ENCODE data around the gene CPT2.

CPT2 gene

DNA sequence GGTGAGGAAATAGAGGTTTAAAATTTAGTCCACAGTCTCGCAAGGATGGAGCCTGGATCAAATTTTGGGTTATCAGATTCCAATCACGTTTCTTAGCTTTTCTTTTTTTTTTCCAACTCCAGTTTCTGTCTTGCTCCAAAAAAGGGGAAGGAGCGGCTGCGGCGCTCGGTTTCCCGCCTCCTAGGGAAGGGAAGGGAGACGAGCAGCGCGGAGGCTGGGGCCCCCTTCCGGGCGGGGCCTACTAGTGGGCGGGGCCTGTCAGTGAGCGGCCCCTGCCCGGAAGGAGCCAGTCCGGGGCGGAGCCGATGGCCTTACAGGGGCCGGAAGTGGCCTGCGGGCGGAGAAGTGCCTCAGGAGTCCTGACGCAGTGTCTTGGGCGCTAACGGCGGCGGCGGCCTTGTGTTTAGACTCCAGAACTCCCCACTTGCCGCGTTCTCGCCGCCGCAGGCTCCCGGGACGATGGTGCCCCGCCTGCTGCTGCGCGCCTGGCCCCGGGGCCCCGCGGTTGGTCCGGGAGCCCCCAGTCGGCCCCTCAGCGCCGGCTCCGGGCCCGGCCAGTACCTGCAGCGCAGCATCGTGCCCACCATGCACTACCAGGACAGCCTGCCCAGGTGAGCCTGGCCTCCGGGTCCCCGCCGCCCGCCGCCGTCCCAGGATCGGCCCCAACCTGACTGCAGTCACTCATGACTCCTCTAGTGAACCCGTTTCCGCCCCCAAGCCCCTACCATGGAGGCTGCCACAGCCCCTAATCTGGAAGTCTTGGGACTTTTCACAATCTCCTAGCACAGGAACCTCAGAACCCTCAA lies at the start of gene CPT2:
TSS of gene CPT2 (plus strand) at position 340 of the 806 bp plus-strand sequence. CDS start at position 460, 120 bp downstream.
- no peak for DNase-seq (ENCODE audit: low read depth, low spot score)
- peak within 1 kb of the TSS; percentile 80 for H3K27ac ChIP-seq

DNA sequence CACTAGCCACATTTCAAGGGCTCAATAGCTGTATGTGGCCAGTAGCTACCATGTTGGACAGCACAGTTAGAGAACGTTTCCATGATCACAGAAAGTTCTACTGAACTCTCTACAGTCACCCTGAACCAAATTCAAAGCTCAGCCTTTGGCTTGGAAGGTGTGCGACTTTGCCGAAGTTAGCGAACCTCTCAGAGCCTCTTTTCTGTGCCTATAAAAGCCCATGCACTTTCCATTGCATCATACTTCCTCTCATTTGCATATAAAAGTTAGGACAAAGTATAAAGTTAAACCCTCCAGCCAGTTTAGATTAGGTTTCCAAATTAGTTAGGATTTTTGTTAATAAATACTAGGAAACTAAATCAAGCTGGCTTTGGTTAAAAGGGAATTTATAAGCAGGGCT lies 49.5 kb upstream of the CPT2 start:
- H3K27ac ChIP-seq: no peak overlapping the region
- no peak for DNase-seq (ENCODE audit: low read depth, low spot score)

DNA sequence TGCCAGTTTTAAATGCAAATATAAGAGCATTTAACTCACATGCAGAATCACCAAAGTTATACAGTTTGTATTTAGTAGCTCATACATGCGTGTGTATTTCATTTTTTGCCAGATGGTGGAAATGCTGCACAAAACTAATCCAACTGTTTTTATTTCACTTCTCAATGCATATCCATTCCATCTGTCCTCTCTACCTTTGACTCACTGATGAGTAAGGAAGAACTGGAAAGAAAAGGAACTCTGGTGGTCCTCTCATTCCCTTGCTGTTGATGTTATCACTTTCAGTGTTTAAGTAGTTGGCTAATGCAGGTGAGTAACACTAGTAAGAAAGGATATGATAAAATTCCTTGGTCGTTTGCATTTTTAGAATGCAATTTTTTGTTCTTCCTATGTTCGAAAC lies 48.5 kb upstream of the CPT2 start:
- no peak for DNase-seq (ENCODE audit: low read depth, low spot score)
- no peak overlapping the region for H3K27ac ChIP-seq

DNA sequence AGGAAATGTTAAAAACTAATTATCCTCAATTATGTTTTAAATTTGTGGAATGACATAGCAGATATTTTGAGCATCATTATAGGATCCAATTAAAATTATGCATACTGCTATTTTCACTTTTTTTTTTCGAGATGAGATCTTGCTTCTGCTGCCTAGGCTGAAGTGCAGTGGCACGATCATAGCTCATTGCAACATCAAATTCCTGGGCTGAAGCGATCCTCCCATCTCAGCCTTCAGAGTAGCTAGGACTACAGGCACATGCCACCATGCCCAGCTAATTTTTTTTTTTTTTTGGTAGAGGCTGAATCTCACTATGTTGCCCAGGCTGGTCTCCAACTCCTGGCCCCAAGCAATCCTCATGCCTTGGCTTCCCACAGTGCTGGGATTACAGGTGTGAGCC lies 42.9 kb upstream of the CPT2 start:
- H3K27ac ChIP-seq: no peak overlapping the region
- DNase-seq (ENCODE audit: low read depth, low spot score): no peak

DNA sequence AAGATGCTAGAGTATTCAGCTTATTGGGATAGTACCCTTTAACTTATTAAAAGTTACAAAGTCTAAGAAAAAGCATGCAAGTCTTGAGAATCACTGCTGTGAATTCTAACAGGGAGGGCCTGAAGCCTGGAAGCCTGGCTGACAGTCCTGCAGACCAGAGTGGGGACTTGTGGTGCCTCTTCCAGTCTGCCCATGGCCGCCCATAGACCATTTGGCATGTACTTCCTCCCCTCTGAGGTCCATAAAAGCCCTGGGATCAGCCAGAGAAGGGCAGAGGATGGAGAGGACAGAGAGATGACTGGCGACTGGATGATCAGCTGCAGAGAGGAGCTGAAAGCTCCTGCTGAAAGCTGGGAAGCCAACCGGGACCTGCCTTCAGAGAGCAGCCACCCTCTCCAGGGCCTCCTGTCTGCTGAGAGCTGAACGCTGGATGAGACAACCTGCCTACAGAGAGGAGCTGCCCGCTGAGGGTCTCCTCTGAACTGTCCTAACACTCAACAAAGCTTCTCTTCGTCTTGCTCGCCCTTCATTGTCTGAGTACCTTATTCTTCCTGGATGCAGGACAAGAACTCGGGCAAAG lies 41.7 kb upstream of the CPT2 start:
- no peak overlapping the region for H3K27ac ChIP-seq
- DNase-seq (ENCODE audit: low read depth, low spot score): no peak

DNA sequence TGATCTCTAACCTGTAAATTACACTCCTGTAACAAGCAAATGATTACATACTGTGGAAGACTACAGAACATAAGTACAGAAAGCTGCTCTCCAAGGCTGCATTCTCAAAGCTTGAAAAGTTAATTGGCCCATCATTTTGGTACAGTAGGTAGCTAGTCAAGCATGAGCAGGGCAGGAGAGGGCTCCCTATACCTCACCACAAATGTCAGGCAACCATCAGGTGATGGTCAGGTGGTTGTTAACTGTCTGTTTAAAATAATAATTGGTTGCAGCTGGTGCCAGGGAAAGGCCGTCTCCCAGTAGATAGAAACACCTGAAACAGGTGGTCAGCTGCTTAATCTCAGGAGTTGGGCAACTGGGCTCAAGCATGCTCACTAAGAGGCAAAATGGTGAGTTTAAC lies 41.1 kb upstream of the CPT2 start:
- H3K27ac ChIP-seq: no peak overlapping the region
- no peak for DNase-seq (ENCODE audit: low read depth, low spot score)

DNA sequence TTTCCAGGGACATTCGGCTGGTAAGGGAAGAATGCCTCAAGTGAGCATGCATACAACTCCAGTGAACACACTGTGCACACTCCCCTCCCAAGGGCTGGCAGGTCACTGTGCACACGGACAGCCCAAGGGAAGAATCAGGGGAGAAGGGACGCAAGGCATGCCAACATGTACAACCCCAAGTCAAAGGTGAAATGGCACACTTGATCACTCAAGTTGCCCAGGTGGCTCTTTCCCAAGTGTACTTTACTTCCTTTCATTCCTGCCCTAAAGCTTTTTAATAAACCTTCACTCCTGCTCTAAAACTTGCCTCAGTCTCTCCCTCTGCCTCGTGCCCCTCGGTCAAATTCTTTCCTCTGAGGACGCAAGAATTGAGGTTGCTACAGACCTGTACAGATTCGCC lies 40.7 kb upstream of the CPT2 start:
- DNase-seq (ENCODE audit: low read depth, low spot score): no peak
- H3K27ac ChIP-seq: no peak overlapping the region

DNA sequence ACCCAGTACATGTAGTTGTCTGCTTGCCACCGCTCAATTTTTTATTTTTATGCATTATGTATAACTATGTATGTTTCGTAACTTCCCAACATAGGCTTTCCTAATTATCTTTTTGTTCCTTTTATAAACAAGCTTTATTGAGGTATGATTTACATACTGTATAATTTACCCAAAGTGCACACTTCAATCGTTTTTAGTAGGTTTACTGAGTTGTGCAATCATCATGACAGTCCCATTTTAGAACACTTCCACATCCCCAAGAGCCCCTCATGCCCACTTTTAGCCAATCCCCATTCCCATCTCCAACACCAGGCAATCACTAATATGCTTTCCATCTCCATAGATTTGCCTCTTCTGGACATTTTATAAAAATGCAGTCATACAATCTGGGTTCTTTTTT lies 39.8 kb upstream of the CPT2 start:
- no peak for DNase-seq (ENCODE audit: low read depth, low spot score)

DNA sequence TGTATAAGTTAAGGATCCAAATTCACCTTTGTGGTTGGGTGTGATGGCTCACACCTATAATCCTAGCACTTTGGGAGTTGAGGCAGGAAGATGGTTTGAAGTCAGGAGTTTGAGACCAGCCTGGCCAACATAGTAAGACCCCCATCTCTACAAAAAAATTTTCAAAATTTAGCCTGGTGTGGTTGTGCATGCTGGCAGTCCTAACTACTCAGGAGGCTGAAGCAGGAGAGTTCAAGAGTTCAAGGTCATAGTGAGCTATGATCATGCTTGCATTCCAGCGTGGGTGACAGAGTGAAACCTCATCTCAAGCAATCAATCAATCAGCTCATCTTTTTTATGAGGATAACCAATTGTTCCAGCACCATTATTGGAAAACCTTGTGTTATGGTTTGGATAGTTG lies 37.7 kb upstream of the CPT2 start:
- no peak overlapping the region for H3K27ac ChIP-seq
- no peak for DNase-seq (ENCODE audit: low read depth, low spot score)

More for the DNA sequence above, 39.8 kb upstream of the CPT2 start:
- H3K27ac ChIP-seq: no peak overlapping the region

DNA sequence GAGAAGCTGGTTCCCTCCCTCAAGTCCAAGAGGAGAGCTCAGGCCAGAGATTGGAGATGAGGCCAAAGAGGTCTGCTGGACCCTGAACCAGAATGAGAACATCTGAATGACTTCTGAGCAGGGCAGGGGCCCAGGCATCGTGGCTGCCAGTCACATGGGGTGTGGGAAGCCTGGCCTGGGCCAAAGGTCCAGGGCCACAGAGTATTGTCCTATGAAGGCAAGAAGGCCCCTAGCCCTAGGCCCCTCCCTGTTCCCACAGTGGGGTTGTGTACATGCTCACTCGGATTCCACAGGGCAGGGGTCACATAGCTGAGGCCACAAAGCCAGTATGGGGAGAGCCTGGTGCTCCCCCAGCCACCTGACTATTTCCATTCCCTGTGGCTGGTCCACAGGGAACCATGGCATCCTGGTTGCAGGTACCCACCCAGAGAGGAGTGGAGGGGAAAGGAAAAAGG lies 35.7 kb upstream of the CPT2 start:
- H3K27ac ChIP-seq: no peak overlapping the region
- DNase-seq (ENCODE audit: low read depth, low spot score): no peak

DNA sequence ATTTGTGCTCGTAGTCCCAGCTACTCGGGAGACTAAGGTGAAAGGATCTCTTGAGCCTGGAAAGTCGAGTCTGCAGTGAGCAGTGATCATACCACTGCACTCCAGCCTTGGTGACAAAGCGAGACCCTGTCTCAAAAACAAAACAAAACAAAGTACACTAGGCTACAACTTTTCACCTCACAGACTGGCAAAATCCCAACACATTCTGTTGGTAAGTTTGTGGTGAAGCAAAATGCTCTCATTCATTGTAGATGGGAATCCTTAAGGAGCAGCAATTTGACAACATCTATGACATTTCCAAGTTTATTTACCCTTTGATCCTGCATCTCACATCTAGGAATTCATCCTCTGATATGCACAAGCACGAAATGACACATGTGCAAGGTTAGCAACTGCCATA lies 34.0 kb upstream of the CPT2 start:
- no peak overlapping the region for H3K27ac ChIP-seq
- no peak for DNase-seq (ENCODE audit: low read depth, low spot score)

DNA sequence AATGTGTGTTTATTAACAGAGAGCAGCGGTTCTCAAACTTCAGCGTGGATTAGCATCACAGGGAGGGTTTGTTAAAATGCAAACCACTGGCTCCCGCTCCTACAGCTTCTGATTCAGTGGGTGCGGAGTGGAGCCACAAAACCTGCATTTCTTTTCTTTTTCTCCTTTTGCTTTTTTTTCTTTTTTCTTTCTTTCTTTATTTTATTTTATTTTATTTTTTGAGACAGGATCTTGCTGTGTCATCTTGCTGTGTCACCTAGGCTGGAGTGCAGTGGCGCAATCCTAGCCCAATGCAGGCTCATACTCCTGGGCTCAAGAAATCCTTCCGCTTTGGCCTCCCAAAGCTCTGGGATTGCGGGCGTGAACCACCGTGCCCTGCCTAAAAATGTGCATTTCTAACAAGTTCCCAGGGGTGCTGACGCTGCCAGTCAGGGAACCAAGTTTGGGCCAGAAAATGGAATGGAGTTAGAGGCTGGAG lies 33.3 kb upstream of the CPT2 start:
- H3K27ac ChIP-seq: no peak overlapping the region
- no peak for DNase-seq (ENCODE audit: low read depth, low spot score)

DNA sequence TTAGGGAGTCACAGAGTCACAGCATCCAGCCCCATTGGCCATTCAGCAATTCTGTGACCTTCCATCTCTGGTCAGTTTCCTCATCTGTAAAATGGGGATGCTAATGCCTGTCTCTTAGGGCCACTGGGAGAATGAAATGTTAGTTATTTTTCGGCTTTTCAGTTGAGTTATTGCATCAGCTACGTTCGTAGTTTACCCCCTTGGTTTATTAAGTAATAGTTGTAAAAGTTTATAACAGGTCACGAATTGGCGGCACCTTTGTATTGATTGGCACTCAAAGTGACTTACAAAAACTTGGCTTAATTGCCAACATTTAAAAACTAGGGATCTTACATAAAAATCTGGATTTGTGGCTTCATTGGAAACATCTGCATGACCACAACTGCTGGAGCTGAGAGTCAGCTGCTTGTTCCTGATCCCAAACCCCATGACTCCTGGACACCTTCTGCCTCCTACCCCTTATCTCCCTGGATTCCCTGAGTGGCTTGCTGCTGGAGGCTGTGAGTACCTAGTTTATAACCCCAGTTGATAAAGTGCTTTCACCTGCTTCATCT lies 31.1 kb upstream of the CPT2 start:
- DNase-seq (ENCODE audit: low read depth, low spot score): no peak
- H3K27ac ChIP-seq: no peak overlapping the region

DNA sequence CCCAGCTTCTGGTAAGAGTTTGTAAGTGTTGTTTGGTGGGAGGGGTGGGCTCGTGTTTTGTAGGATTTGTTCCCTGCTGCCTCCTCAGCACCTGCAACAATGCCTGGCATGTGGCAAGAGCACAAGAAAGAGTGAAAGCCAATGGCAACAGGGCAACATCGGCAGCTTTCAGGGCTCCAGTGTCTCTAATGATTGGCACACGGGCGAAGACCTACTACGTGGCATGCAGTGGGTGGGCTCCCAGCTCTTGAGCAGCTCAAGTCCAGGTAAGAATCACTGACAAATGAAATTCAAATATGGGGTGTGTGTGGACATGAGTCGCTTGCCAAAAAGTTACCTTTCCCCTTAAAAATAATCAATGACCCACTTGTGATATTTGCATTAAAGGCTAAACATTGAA lies 30.3 kb upstream of the CPT2 start:
- no peak for DNase-seq (ENCODE audit: low read depth, low spot score)
- H3K27ac ChIP-seq: no peak overlapping the region

DNA sequence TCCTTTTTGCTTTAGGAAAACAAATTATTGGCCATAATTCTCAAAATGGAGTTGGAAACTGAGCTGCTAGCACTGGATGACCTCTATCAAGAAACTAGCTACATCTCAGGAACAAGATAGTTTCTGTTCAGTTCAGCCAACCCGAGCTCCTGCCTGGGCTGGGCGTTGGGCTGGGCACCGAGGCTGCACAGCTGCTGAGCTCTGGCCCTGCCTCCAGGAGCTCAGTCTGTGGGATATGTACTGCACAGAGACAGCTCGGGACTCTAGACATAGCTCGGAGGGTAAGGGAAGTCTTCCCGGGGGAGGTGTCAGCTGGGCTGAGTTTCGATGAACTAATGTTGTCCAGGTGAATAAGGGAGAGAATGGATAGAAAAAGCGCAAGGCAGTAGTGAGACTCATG lies 29.7 kb upstream of the CPT2 start:
- H3K27ac ChIP-seq: no peak overlapping the region
- no peak for DNase-seq (ENCODE audit: low read depth, low spot score)

DNA sequence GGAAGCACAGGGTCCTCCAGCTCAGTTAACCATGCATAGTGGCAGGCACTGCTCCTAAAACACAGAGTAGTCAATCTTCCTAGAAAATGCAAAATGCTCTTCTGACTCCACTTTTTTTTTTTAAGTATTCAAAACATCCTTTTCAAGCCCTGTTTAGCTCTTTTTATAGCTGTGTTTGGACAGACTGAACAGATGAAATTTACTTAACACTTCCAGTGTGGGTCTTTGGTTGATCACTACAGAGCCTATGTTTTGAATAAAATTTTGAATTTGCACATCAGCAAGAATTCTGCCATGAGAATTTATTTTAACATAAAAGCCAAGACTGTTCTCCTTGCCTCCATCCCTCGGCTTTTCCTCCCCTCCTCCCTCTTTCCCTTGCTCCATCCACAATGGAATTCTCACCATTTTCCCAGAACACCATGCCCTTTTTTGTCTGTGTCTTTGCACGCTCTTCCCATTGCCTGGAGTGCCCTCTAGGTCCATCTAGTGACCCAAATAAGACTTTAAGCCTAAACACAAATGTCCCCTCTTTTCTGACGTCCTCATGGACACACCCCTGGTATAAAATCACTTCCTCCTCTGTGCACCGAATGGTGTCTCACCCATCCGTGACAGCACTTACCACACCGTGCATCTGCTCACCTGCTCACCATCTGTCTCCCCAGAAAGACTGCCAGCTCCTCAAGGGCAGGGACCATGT lies 24.0 kb upstream of the CPT2 start:
- no peak for DNase-seq (ENCODE audit: low read depth, low spot score)
- no peak overlapping the region for H3K27ac ChIP-seq

DNA sequence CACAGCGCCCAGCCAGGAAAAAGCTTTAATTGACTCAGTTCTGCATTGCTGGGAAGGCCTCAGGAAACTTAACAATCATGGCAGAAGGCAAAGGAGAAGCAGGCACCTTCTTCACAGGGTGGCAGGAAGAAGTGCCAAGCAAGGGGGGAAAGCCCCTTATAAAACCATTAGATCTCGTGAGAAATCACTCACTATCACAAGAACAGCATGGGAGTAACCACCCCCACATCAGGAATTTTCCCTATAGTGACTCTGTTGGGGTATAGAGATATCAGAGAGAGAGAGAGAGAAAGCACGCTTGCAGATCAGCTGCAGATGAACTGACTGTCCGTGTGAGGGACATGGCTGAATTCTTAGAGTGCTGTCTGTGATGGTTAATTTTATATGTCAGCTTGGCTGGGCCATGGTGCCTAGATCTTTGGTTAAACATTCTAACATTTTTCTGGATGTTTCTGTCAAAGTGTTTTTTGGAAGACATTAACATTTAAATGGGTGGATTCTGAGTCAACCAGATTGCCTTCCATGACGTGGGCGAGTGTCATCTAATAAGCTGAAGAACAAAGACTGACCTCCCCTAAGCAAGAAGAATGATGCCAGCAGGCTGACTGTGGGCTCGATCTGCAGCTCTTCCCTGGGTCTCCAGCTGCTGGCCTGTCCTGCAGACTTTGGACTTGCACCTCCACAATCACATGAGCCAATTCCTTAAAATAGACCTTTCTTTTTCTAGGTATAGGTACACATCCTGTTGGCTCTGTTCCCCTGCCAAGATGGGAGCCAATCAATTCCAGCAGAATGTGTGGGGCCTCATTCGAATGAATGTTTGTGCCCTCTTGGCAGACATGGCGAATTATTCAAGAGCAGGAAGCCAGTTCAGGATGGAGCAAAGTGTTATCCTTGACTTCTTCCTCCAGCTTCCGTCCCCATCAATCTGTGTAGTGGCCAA lies 21.4 kb upstream of the CPT2 start:
- DNase-seq (ENCODE audit: low read depth, low spot score): no peak
- no peak overlapping the region for H3K27ac ChIP-seq

DNA sequence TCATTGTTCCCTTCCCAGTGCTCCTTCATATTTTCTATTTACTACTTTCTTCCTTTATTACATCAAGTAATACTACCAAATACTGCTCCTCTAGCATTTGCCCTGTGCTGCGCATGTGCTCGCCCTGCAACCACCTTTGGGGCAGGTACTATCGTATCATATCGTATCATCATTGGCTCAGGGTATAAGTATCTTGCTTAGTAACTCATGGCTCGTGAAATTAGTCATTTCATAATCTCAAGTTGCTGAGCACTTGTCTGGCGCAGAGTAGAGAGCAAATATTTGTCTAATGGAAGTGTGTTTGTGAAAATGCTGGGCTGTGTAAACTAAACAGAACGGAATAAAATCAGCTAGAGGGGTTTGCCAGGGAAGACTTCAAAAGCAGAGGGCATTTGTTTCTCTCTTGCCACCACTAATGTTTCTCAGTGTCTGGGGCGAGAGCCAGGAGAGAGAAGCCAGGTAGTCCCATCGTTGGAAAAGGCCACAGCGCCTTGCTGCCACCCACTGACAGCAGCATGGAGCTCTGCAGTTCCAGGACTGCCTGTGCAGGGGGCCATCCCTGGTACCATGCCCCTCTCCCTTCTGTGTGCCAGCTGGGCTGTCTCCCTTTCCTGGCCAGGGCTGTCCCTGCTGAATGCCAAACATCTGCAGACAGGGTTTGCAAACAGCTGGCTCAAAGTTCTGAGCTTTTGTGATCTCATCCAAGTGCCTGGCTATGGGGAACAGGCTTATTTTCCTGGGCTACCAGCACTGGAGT lies 20.0 kb upstream of the CPT2 start:
- no peak overlapping the region for H3K27ac ChIP-seq
- peak; percentile 36 for DNase-seq (ENCODE audit: low read depth, low spot score)

DNA sequence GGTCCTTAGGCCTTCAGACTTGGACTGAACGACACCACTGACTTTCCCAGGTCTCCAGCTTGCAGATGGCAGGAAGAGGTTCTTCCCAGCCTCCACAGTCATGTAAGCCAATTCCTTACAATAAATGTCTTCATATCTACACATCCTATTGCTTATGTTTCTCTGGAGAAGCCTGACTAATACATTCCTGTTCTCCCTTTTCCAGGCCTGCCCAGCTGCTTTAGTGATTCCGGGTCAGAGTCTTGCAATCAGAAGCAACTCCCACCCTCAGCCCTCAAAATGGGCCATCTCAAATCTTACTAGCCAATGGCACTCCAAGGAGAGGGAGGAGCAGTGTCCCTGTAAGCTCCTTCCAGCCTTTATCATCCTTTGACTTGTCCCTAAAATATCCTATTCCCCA lies 16.4 kb upstream of the CPT2 start:
- no peak overlapping the region for H3K27ac ChIP-seq
- DNase-seq (ENCODE audit: low read depth, low spot score): no peak
